Measurements from ENCODE around the gene NFATC1. TPM values are rescaled to one million over a fixed set of nuclear protein-coding genes. Genes with fewer than 3 reads are reported as not detected.

The NFATC1 gene
- total RNA-seq, 1 donor from 2014 or later: 21.9 TPM

GRCh38 chr18:79537758-79538157 lies 142.0 kb downstream of the NFATC1 start:
- H3K27ac ChIP-seq: no peak overlapping the region
- intact Hi-C loops (cut with DNase I): no loop called here
- no peaks in the 10 kb centered on the region for H3K36me3 ChIP-seq
- no peaks in the 10 kb centered on the region for H3K27me3 ChIP-seq
- H3K9me3 ChIP-seq: no peaks in the 10 kb centered on the region
- TF ChIP-seq POLR2AphosphoS5 (IDR thresholded peaks at IDR 0.05; ENCODE audit: insufficient read depth in 1 of 2, low read depth in 1 of 2): no peak
- TF ChIP-seq CTCF (IDR thresholded peaks at IDR 0.05): no peak
- TF ChIP-seq POLR2A (IDR thresholded peaks at IDR 0.05): no peak
- H3K4me3 ChIP-seq: no peak overlapping the region
- no peak for DNase-seq (ENCODE audit: extremely low spot score in 2 of 2)
- H3K4me1 ChIP-seq: peaks cover 7% of the 10 kb centered on the region

GRCh38 chr18:79538635-79539034 lies 142.9 kb downstream of the NFATC1 start:
- TF ChIP-seq CTCF (IDR thresholded peaks at IDR 0.05) (no peak), POLR2AphosphoS5 (IDR thresholded peaks at IDR 0.05; ENCODE audit: insufficient read depth in 1 of 2, low read depth in 1 of 2) (no peak), POLR2A (IDR thresholded peaks at IDR 0.05) (no peak)
- H3K4me3 ChIP-seq: no peak overlapping the region
- DNase-seq (ENCODE audit: extremely low spot score in 2 of 2): no peak

GRCh38 chr18:79540161-79540903 lies 144.6 kb downstream of the NFATC1 start:
- H3K4me1 ChIP-seq: peaks cover 7% of the 10 kb centered on the region
- H3K27ac ChIP-seq: no peak overlapping the region
- no peaks in the 10 kb centered on the region for H3K9me3 ChIP-seq
- intact Hi-C loops (cut with DNase I): no loop called here
- H3K36me3 ChIP-seq: no peaks in the 10 kb centered on the region
- H3K27me3 ChIP-seq: no peaks in the 10 kb centered on the region
- no peak overlapping the region for H3K4me3 ChIP-seq
- DNase-seq (ENCODE audit: extremely low spot score in 2 of 2): no peak
- TF ChIP-seq CTCF (IDR thresholded peaks at IDR 0.05): no peak
- TF ChIP-seq POLR2A (IDR thresholded peaks at IDR 0.05): no peak
- peak in 1 of 2 donors; percentile 86 for TF ChIP-seq POLR2AphosphoS5 (IDR thresholded peaks at IDR 0.05; ENCODE audit: insufficient read depth in 1 of 2, low read depth in 1 of 2)

More at GRCh38 chr18:79538635-79539034, 142.9 kb downstream of the NFATC1 start:
- no peak overlapping the region for H3K27ac ChIP-seq
- H3K36me3 ChIP-seq: no peaks in the 10 kb centered on the region
- H3K27me3 ChIP-seq: no peaks in the 10 kb centered on the region
- H3K9me3 ChIP-seq: no peaks in the 10 kb centered on the region
- H3K4me1 ChIP-seq: peaks cover 7% of the 10 kb centered on the region
- intact Hi-C loops (cut with DNase I): no loop called here

GRCh38 chr18:79540904-79541282 lies 145.2 kb downstream of the NFATC1 start:
- Histone ChIP-seq H3K27me3 (no peaks in the 10 kb centered on the region), H3K36me3 (no peaks in the 10 kb centered on the region), H3K4me3 (no peak overlapping the region), H3K4me1 (peaks cover 7% of the 10 kb centered on the region), H3K27ac (no peak overlapping the region), H3K9me3 (no peaks in the 10 kb centered on the region)
- DNase-seq (ENCODE audit: extremely low spot score in 2 of 2): no peak
- intact Hi-C loops (cut with DNase I): no loop called here
- TF ChIP-seq CTCF (IDR thresholded peaks at IDR 0.05) (no peak), POLR2AphosphoS5 (IDR thresholded peaks at IDR 0.05; ENCODE audit: insufficient read depth in 1 of 2, low read depth in 1 of 2) (no peak), POLR2A (IDR thresholded peaks at IDR 0.05) (no peak)

GRCh38 chr18:79542213-79542612 lies 146.5 kb downstream of the NFATC1 start:
- no peak for DNase-seq (ENCODE audit: extremely low spot score in 2 of 2)
- Histone ChIP-seq H3K27ac (no peak overlapping the region), H3K36me3 (no peaks in the 10 kb centered on the region), H3K27me3 (no peaks in the 10 kb centered on the region), H3K4me3 (no peak overlapping the region), H3K4me1 (peaks cover 7% of the 10 kb centered on the region), H3K9me3 (no peaks in the 10 kb centered on the region)
- TF ChIP-seq POLR2A (IDR thresholded peaks at IDR 0.05): no peak
- TF ChIP-seq POLR2AphosphoS5 (IDR thresholded peaks at IDR 0.05; ENCODE audit: insufficient read depth in 1 of 2, low read depth in 1 of 2): no peak
- intact Hi-C loops (cut with DNase I): no loop called here

Measured in vagina (tissue), 2 donors.